Measurements from ENCODE around the gene ARHGAP26.

GRCh38 chr5:142952229-142952628 lies 182.1 kb downstream of the ARHGAP26 start:
- TF ChIP-seq CTCF (IDR thresholded peaks at IDR 0.05; ENCODE audit: low read depth, low read length, missing input control) (no peak), MAX (IDR thresholded peaks at IDR 0.05) (no peak), NR2F2 (IDR thresholded peaks at IDR 0.05) (no peak)

Measured in liver (tissue), 3 donors.